Measurements from ENCODE around the gene ZNF35.

ZNF35 gene

GRCh38 chr3:44648564-44649229 lies at the start of gene ZNF35:
ZNF35 (plus strand) TSS chr3:44648732; CDS start chr3:44651068, 2,336 bp downstream.
- peak within 1 kb of the TSS; percentile 60 for H3K4me3 ChIP-seq (ENCODE audit: insufficient read depth, low read length, poor library complexity, severe bottlenecking)
- no peaks in the 10 kb centered on the region for H3K9me2 ChIP-seq (replicated peaks; ENCODE audit: insufficient read depth, low read length)
- H3K9me3 ChIP-seq (ENCODE audit: insufficient read depth, low read length): peaks cover 2% of the 10 kb centered on the region; the same call in 1 of the 2 replicates
- peak within 1 kb of the TSS; percentile 45 for H3K27ac ChIP-seq (ENCODE audit: low read depth, low read length)
- H4K20me1 ChIP-seq (ENCODE audit: low read depth, low read length): no peaks in the 10 kb centered on the region
- TF ChIP-seq EZH2phosphoT487 (conservative IDR thresholded peaks at IDR 0.05; ENCODE audit: low read length) (no peak), CTCF (IDR thresholded peaks at IDR 0.05; ENCODE audit: insufficient read depth, low read length, poor library complexity, severe bottlenecking) (no peak)
- no peaks in the 10 kb centered on the region for H3K27me3 ChIP-seq (ENCODE audit: low read length)
- H2AFZ ChIP-seq (ENCODE audit: low read depth, low read length, severe bottlenecking): peak within 1 kb of the TSS; percentile 81
- H3K9ac ChIP-seq (ENCODE audit: low read length): peak within 1 kb of the TSS; percentile 77
- peaks cover 12% of the 10 kb centered on the region; the same call in 1 of the 2 replicates for H3F3A ChIP-seq (ENCODE audit: insufficient read depth)
- peaks cover 9% of the 10 kb centered on the region; the same call in 1 of the 2 replicates for H3K79me2 ChIP-seq (ENCODE audit: insufficient read depth, low read length)
- H3K4me2 ChIP-seq (ENCODE audit: low read depth, low read length, poor library complexity, severe bottlenecking): peak within 1 kb of the TSS; percentile 81
- H3K36me3 ChIP-seq (ENCODE audit: low read length): peaks cover 8% of the 10 kb centered on the region; the same call in 1 of the 2 replicates

- no peaks in the 10 kb centered on the region for H3K9me2 ChIP-seq (replicated peaks; ENCODE audit: insufficient read depth, low read length)
- no peak overlapping the region for H3K4me2 ChIP-seq (ENCODE audit: low read depth, low read length, poor library complexity, severe bottlenecking)
- no peak overlapping the region for H2AFZ ChIP-seq (ENCODE audit: low read depth, low read length, severe bottlenecking)
- H4K20me1 ChIP-seq (ENCODE audit: low read depth, low read length): no peaks in the 10 kb centered on the region
- TF ChIP-seq EZH2phosphoT487 (conservative IDR thresholded peaks at IDR 0.05; ENCODE audit: low read length) (no peak), CTCF (IDR thresholded peaks at IDR 0.05; ENCODE audit: insufficient read depth, low read length, poor library complexity, severe bottlenecking) (no peak)
- no peak overlapping the region for H3K9ac ChIP-seq (ENCODE audit: low read length)
- H3F3A ChIP-seq (ENCODE audit: insufficient read depth): no peaks in the 10 kb centered on the region
- no peak overlapping the region for H3K27ac ChIP-seq (ENCODE audit: low read depth, low read length)
- H3K9me3 ChIP-seq (ENCODE audit: insufficient read depth, low read length): no peaks in the 10 kb centered on the region
- H3K4me3 ChIP-seq (ENCODE audit: insufficient read depth, low read length, poor library complexity, severe bottlenecking): no peak overlapping the region
- H3K36me3 ChIP-seq (ENCODE audit: low read length): no peaks in the 10 kb centered on the region
- no peaks in the 10 kb centered on the region for H3K79me2 ChIP-seq (ENCODE audit: insufficient read depth, low read length)
- no peaks in the 10 kb centered on the region for H3K27me3 ChIP-seq (ENCODE audit: low read length)
Measured at GRCh38 chr3:44601749-44602148, 46.8 kb upstream of the ZNF35 start.

GRCh38 chr3:44612678-44613077 lies 35.9 kb upstream of the ZNF35 start:
- no peak overlapping the region for H3K4me2 ChIP-seq (ENCODE audit: low read depth, low read length, poor library complexity, severe bottlenecking)
- H3K27me3 ChIP-seq (ENCODE audit: low read length): no peaks in the 10 kb centered on the region
- H3K9me3 ChIP-seq (ENCODE audit: insufficient read depth, low read length): no peaks in the 10 kb centered on the region
- no peak overlapping the region for H3K4me3 ChIP-seq (ENCODE audit: insufficient read depth, low read length, poor library complexity, severe bottlenecking)
- no peaks in the 10 kb centered on the region for H3K79me2 ChIP-seq (ENCODE audit: insufficient read depth, low read length)
- H3K9ac ChIP-seq (ENCODE audit: low read length): no peak overlapping the region
- H3K27ac ChIP-seq (ENCODE audit: low read depth, low read length): no peak overlapping the region
- TF ChIP-seq CTCF (IDR thresholded peaks at IDR 0.05; ENCODE audit: insufficient read depth, low read length, poor library complexity, severe bottlenecking) (no peak), EZH2phosphoT487 (conservative IDR thresholded peaks at IDR 0.05; ENCODE audit: low read length) (no peak)
- no peaks in the 10 kb centered on the region for H3K36me3 ChIP-seq (ENCODE audit: low read length)
- no peaks in the 10 kb centered on the region for H3F3A ChIP-seq (ENCODE audit: insufficient read depth)
- no peak overlapping the region for H2AFZ ChIP-seq (ENCODE audit: low read depth, low read length, severe bottlenecking)
- H4K20me1 ChIP-seq (ENCODE audit: low read depth, low read length): no peaks in the 10 kb centered on the region
- no peaks in the 10 kb centered on the region for H3K9me2 ChIP-seq (replicated peaks; ENCODE audit: insufficient read depth, low read length)
